ENCODE data around the gene TAF11.

The TAF11 gene

DNA sequence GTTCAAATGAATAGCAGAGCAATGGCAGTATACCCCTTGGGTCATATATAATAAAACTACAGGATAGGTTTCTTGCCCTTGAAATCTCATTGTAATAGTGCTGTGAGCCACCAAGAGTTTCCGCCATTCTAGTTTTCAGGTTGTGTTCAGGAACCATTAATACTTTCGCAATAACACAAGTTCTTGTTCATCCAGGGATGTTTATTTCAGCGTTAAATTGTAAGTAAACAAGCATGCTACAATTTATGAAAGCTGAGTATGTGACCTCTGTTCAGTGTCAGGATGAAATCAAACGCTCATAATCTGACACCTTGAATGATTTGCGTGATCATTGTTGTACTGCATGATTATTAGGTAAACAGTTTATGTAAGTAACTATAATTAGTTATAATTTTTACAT, 24.0 kb upstream of the TAF11 start:
- no peak overlapping the region for H3K4me3 ChIP-seq (ENCODE audit: low read depth, low read length)
- H3K27me3 ChIP-seq (ENCODE audit: insufficient read depth, low read depth, severe bottlenecking) = no peaks in the 10 kb centered on the region
- no peaks in the 10 kb centered on the region for H3K9me3 ChIP-seq (ENCODE audit: severe bottlenecking)
- no peak overlapping the region for H3K27ac ChIP-seq
- TF ChIP-seq CTCF (IDR thresholded peaks at IDR 0.05; ENCODE audit: low read depth, low read length) = no peak
- H3K36me3 ChIP-seq = no peaks in the 10 kb centered on the region
- DNase-seq = no peak

DNA sequence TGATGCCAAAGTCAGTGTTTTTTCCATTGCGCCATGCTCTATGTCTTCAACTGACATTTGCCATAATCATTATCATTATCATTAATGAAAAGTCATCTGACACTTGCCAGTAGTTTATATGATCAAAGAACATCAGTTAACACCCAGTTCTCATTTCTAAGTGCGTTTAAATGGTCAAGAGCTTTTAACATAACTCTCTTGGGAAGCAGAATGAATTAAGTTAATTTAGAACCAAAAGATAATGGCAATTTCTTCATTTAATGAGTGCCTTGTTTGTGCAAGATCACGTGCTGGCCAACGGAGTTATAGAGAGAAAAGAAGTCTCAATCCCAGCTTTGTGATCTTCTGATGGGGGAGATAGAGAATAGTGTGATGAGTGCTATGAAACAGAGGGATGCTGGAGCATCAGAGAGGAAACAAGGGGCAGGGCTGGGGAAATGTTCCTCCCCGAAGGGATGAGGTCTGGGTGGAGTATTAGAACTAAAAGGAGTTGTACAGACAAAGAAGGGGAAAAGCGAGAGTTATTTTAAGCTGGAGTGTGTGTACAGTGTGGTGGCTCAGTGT, 21.6 kb upstream of the TAF11 start:
- Histone ChIP-seq H3K4me3 (ENCODE audit: low read depth, low read length) (no peak overlapping the region), H3K9me3 (ENCODE audit: severe bottlenecking) (no peaks in the 10 kb centered on the region), H3K27me3 (ENCODE audit: insufficient read depth, low read depth, severe bottlenecking) (no peaks in the 10 kb centered on the region), H3K27ac (no peak overlapping the region), H3K36me3 (no peaks in the 10 kb centered on the region; the same call in 1 of the 2 replicates)
- TF ChIP-seq CTCF (IDR thresholded peaks at IDR 0.05; ENCODE audit: low read depth, low read length) = no peak
- no peak for DNase-seq

DNA sequence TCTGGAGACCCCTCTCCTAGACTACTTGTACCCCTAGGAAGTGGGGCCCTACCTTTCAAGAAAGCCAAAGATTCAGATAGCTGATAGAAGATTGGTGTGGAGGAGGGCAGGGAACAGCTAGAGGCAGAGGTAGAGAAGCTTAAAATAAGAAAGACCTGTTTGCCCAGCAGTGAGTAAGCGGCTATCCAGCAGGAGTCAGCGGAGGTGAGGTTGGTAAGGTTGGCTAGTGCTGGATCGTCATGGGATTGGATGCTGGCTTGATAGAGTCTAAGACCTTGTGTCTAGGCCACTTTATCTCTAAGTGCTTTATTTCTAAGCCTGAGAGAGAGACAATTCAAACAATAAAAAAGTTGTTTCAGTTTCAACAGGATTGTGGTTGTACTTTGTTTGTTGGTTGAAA, 20.4 kb upstream of the TAF11 start:
- Histone ChIP-seq H3K27ac (no peak overlapping the region), H3K36me3 (no peaks in the 10 kb centered on the region; the same call in 1 of the 2 replicates), H3K9me3 (ENCODE audit: severe bottlenecking) (no peaks in the 10 kb centered on the region), H3K27me3 (ENCODE audit: insufficient read depth, low read depth, severe bottlenecking) (no peaks in the 10 kb centered on the region), H3K4me3 (ENCODE audit: low read depth, low read length) (no peak overlapping the region)
- TF ChIP-seq CTCF (IDR thresholded peaks at IDR 0.05; ENCODE audit: low read depth, low read length) = peak; percentile 18; the same call in 1 of the 2 replicates
- DNase-seq = no peak

- TF ChIP-seq CTCF (IDR thresholded peaks at IDR 0.05; ENCODE audit: low read depth, low read length) = no peak
- Histone ChIP-seq H3K4me3 (ENCODE audit: low read depth, low read length) (no peak overlapping the region), H3K9me3 (ENCODE audit: severe bottlenecking) (no peaks in the 10 kb centered on the region), H3K27ac (no peak overlapping the region), H3K27me3 (ENCODE audit: insufficient read depth, low read depth, severe bottlenecking) (no peaks in the 10 kb centered on the region), H3K36me3 (no peaks in the 10 kb centered on the region; the same call in 1 of the 2 replicates)
- DNase-seq = no peak
These were observed 19.0 kb upstream of the TAF11 start for GRCh38 chr6:34906826-34907225.

DNA sequence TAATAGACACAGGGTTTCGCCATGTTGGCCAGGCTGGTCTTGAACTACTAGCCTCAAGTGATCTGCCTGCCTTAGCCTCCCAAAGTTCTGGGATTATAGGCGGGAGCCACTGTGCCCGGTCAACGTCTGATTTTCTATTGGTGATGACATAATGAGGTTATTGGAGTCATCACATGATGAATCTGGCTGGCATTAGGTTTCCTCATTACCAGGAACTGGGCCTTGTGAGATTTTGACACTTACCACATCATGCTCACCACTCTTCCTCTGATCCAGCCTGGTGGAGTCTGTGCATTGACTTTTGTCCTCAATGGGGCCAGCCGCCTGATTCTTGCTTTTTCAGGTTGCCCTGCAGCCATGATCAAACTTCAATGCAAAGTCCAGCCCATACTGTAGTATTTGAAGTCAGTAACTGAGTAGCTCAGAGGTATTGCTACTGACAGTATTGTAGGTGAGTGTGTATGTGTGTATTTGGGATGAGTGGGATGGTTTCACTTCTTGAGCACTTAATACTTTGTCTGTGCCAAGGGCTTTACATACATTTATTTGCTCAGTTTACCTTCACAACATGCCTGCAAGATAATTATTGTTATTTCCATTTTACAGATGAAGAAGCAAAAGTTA, 17.3 kb upstream of the TAF11 start:
- Histone ChIP-seq H3K27me3 (ENCODE audit: insufficient read depth, low read depth, severe bottlenecking) (no peaks in the 10 kb centered on the region), H3K4me3 (ENCODE audit: low read depth, low read length) (no peak overlapping the region), H3K9me3 (ENCODE audit: severe bottlenecking) (no peaks in the 10 kb centered on the region), H3K27ac (no peak overlapping the region), H3K36me3 (no peaks in the 10 kb centered on the region; the same call in 1 of the 2 replicates)
- DNase-seq = no peak
- no peak for TF ChIP-seq CTCF (IDR thresholded peaks at IDR 0.05; ENCODE audit: low read depth, low read length)

DNA sequence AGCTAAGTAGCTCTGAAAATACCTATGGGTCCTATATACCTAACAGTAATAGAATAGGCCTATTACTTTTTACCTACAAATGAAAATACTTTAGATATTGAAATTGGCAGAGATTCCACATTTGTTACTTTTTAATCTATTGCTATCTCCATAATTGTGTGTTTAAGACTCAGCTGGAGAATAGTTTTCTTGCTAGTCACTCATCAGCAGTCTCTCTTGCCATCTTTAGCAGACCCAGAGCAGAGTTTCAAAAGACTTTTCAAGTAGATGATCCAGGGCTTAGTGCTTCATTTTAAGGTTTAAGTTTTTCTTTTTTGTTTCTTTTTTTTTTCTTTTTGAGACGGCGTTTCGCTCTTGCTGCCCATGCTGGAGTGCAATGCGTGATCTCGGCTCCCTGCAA, 14.1 kb upstream of the TAF11 start:
- H3K9me3 ChIP-seq (ENCODE audit: severe bottlenecking) = no peaks in the 10 kb centered on the region
- no peaks in the 10 kb centered on the region; the same call in 1 of the 2 replicates for H3K36me3 ChIP-seq
- H3K27me3 ChIP-seq (ENCODE audit: insufficient read depth, low read depth, severe bottlenecking) = no peaks in the 10 kb centered on the region
- no peak overlapping the region for H3K27ac ChIP-seq
- TF ChIP-seq CTCF (IDR thresholded peaks at IDR 0.05; ENCODE audit: low read depth, low read length) = no peak
- H3K4me3 ChIP-seq (ENCODE audit: low read depth, low read length) = no peak overlapping the region
- no peak for DNase-seq
